ENCODE results near the gene ATP9A. TPM values are rescaled to one million over a fixed set of nuclear protein-coding genes. Genes with fewer than 3 reads are reported as not detected.

The ATP9A gene
- total and polyA plus RNA-seq, 2 of the 4 experiments (the other 2 are of a cell fraction): 10.6 to 22.4 TPM

DNA sequence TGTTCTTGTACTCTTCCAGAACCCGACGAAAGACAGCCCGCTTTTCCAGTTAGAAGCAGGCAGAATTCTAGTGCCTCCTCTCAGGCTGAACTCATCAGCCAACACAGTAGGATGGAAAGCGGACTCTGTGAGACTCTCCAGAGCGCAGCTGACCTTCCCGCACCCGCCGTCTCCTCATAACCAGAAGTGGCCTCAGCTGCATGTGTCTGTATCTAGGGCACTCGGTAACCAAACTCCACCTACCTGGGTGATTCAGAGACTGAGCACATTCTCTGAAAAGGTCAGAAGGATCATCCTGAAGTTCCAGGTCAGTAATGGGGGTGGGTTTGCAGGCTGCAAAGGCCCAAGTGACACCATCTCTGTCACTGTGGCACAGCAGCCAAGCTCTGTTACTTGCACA, 158.9 kb downstream of the ATP9A start:
- H2AK9ac ChIP-seq (replicated peaks; ENCODE audit: low read depth, low read length, poor library complexity): no peak overlapping the region
- no peaks in the 10 kb centered on the region for H3K9me3 ChIP-seq (ENCODE audit: control insufficient read depth, insufficient read depth, low read length)
- H2BK20ac ChIP-seq (ENCODE audit: low read depth, low read length): no peak overlapping the region
- H4K8ac ChIP-seq (ENCODE audit: low read depth in 2 of 2, low read length in 2 of 2): no peak overlapping the region
- no peaks in the 10 kb centered on the region; a peak in 1 of 4 replicates for H3K79me1 ChIP-seq (ENCODE audit: low read depth in 1 of 2, low read length in 2 of 2)
- H3K9ac ChIP-seq (ENCODE audit: low read depth, low read length): no peak overlapping the region
- H2AFZ ChIP-seq (replicated peaks; ENCODE audit: low read length, poor library complexity): no peak overlapping the region
- no peak overlapping the region for H3K56ac ChIP-seq (ENCODE audit: extremely low read depth, insufficient read depth, low read length)
- BruUV-seq (replicated peaks): no TSS peak
- no peak overlapping the region for H4K5ac ChIP-seq (ENCODE audit: low read depth, low read length)
- H3K36me3 ChIP-seq (ENCODE audit: control insufficient read depth, insufficient read depth, low read length): peaks cover 29% of the 10 kb centered on the region
- no peak for ATAC-seq (ENCODE audit: low read depth)
- ChIA-PET POLR2A (ENCODE audit: unreplicated experiment) (no interaction called here), CTCF (interaction anchor here (1.0 kb wide), 1 partner anchor 14 kb away, joined by 3 read pairs; no protein-coding TSS in a partner anchor)
- no peak for DNase-seq
- no peak overlapping the region for H3K4ac ChIP-seq (ENCODE audit: low read depth, low read length)
- no peak overlapping the region for H3K18ac ChIP-seq (ENCODE audit: low read depth, low read length)
- no peak overlapping the region for H2BK5ac ChIP-seq (ENCODE audit: low read depth, low read length, poor library complexity, severe bottlenecking)
- H3K23ac ChIP-seq (ENCODE audit: low read depth, low read length): no peak overlapping the region
- H3K27me3 ChIP-seq (ENCODE audit: control insufficient read depth, insufficient read depth, low read length): no peaks in the 10 kb centered on the region
- H4K91ac ChIP-seq (ENCODE audit: insufficient read depth, low read depth, low read length): no peak overlapping the region
- no peak overlapping the region for H2BK120ac ChIP-seq (ENCODE audit: low read depth, low read length)
- H2AK5ac ChIP-seq (ENCODE audit: low read depth, low read length): no peak overlapping the region
- H3K4me2 ChIP-seq (ENCODE audit: low read depth, low read length): no peak overlapping the region
- no peak overlapping the region for H3K14ac ChIP-seq (replicated peaks; ENCODE audit: low read depth, low read length)
- H3K4me3 ChIP-seq (ENCODE audit: insufficient read depth, low read depth, low read length): no peak overlapping the region
- intact Hi-C loops (cut with micrococcal nuclease): no loop called here
- no peaks in the 10 kb centered on the region; the same call in 1 of the 2 replicates for H3K4me1 ChIP-seq (ENCODE audit: control insufficient read depth, insufficient read depth, low read length)
- 91% methylated on average over 7 of the region's 9 CpGs; no CpG with 5 or more reads in 1 of the 2 experiments for WGBS, 2 experiments (ENCODE audit: extremely low coverage in 2 of 2, insufficient read length in 1 of 2)
- peaks cover 5% of the 10 kb centered on the region; the same call in 1 of the 2 replicates for H4K20me1 ChIP-seq (ENCODE audit: insufficient read depth, low read length)
- peaks cover 3% of the 10 kb centered on the region for H3K9me1 ChIP-seq (ENCODE audit: insufficient read depth, low read length)
- no peak overlapping the region for H3K27ac ChIP-seq (ENCODE audit: insufficient read depth, low read length)
- no peak overlapping the region for H2BK15ac ChIP-seq (ENCODE audit: low read depth, low read length)
- no peak for TF ChIP-seq RAD21 (IDR thresholded peaks at IDR 0.05; ENCODE audit: low read length)
- no peak for TF ChIP-seq CHD1 (IDR thresholded peaks at IDR 0.05; ENCODE audit: low read depth, low read length)
- no peak for TF ChIP-seq FOS (IDR thresholded peaks at IDR 0.05; ENCODE audit: low read depth, low read length)
- TF ChIP-seq CTCF (conservative IDR thresholded peaks at IDR 0.05; ENCODE audit: low read depth, low read length): no peak
- TF ChIP-seq BHLHE40 (IDR thresholded peaks at IDR 0.05; ENCODE audit: low read depth, low read length): no peak
- no peak for TF ChIP-seq RFX5 (IDR thresholded peaks at IDR 0.05; ENCODE audit: low read depth, low read length)
- TF ChIP-seq, protein P1, sequence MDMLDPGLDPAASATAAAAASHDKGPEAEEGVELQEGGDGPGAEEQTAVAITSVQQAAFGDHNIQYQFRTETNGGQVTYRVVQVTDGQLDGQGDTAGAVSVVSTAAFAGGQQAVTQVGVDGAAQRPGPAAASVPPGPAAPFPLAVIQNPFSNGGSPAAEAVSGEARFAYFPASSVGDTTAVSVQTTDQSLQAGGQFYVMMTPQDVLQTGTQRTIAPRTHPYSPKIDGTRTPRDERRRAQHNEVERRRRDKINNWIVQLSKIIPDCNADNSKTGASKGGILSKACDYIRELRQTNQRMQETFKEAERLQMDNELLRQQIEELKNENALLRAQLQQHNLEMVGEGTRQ (IDR thresholded peaks at IDR 0.05; ENCODE audit: low read depth, low read length): no peak
- TF ChIP-seq, protein P2, sequence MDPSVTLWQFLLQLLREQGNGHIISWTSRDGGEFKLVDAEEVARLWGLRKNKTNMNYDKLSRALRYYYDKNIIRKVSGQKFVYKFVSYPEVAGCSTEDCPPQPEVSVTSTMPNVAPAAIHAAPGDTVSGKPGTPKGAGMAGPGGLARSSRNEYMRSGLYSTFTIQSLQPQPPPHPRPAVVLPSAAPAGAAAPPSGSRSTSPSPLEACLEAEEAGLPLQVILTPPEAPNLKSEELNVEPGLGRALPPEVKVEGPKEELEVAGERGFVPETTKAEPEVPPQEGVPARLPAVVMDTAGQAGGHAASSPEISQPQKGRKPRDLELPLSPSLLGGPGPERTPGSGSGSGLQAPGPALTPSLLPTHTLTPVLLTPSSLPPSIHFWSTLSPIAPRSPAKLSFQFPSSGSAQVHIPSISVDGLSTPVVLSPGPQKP (IDR thresholded peaks at IDR 0.05; ENCODE audit: borderline replicate concordance, low read depth, low read length): no peak
- TF ChIP-seq RCOR1 (IDR thresholded peaks at IDR 0.05; ENCODE audit: insufficient replicate concordance, low read length): no peak
- TF ChIP-seq NFE2L2 (IDR thresholded peaks at IDR 0.05; ENCODE audit: low read depth, low read length): no peak
- no peak for TF ChIP-seq MXI1 (IDR thresholded peaks at IDR 0.05; ENCODE audit: borderline replicate concordance, low read depth, low read length)
- no peak for TF ChIP-seq MAZ (IDR thresholded peaks at IDR 0.05; ENCODE audit: borderline replicate concordance, low read depth, low read length)
- TF ChIP-seq POLR2A (IDR thresholded peaks at IDR 0.05; ENCODE audit: low read depth, low read length): no peak
- TF ChIP-seq SMC3 (IDR thresholded peaks at IDR 0.05; ENCODE audit: low read depth, low read length): no peak
- no peak for TF ChIP-seq CEBPB (IDR thresholded peaks at IDR 0.05; ENCODE audit: low read depth, low read length)
- TF ChIP-seq MAFK (IDR thresholded peaks at IDR 0.05; ENCODE audit: low read depth, low read length): no peak
- in situ Hi-C loops (cut with MboI; ENCODE audit: low sequenced_read_pairs): no loop called here
- dilution Hi-C loops (cut with HindIII; ENCODE audit: low sequenced_read_pairs, unreplicated experiment): no loop called here
